Activated T-cell treated with anti-CD3 and anti-CD28 coated beads, Interleukin-2, amount 50 U/mL, for 4 hours (primary cell): Measurements from ENCODE around the gene CHSY3. TPM values are rescaled to one million over a fixed set of nuclear protein-coding genes. Genes with fewer than 3 reads are reported as not detected.

ENCODE experiments used
- ATAC-seq, 2 donors: fragments of 200-7000 bp; cut with Tn5 transposase; one replicate each; pipeline ENCODE4 v1.10.0; 2021
- DNase-seq: peaks from one replicate; pipeline ENCODE4 v3.0.0-alpha.2; 2020
- H3K27me3 Mint-ChIP-seq: one replicate; pipeline ENCODE4 v1.8.0; 2021; ENCODE audit warnings: low read depth, mixed read lengths
- H3K36me3 Mint-ChIP-seq: one replicate; pipeline ENCODE4 v1.8.0; 2022; ENCODE audit warnings: mixed read lengths; ENCODE audit not compliant: insufficient read depth
- H3K4me1 Mint-ChIP-seq: one replicate; pipeline ENCODE4 v1.8.0; 2021; ENCODE audit warnings: low read depth, mixed read lengths
- H3K4me3 Mint-ChIP-seq: one replicate; pipeline ENCODE4 v1.8.0; 2021; ENCODE audit warnings: mild to moderate bottlenecking, moderate library complexity, mixed read lengths
- H3K9me3 Mint-ChIP-seq: one replicate; pipeline ENCODE4 v1.8.0; 2021; ENCODE audit warnings: mixed read lengths
- total RNA-seq, 3 donors: library from RNA; stranded (reverse); gene quantifications; one replicate each; pipeline ENCODE4 v1.2.1, GENCODE V29; 2021

The CHSY3 gene
- total RNA-seq, 3 donors from 2014 or later = not detected

DNA sequence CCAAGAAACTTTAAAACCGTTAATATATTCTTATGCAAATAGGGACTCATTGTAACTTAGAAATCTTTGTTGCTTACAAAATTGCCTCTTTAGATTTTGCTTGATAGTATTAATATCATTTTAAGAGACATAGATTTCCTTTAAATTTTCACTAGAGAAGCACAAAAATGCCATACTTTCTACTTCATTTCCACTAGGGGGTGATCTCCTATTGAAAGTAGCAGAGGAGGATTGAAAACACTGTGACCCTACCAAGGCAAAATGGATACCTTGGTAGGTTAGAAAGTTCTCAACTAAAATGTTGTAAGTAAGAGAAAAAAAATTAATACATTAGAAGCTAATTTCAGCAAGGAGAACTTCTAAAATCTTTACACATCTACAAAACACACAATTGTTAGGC lies 204.9 kb downstream of the CHSY3 start:
- ATAC-seq = no peak

GRCh38 chr5:130110328-130110727 lies 206.1 kb downstream of the CHSY3 start:
- ATAC-seq = no peak

More for the DNA sequence above, 204.9 kb downstream of the CHSY3 start:
- Mint-ChIP-seq H3K4me3 (no peak overlapping the region), H3K36me3 (no peaks in the 10 kb centered on the region), H3K9me3 (no peaks in the 10 kb centered on the region), H3K27me3 (no peaks in the 10 kb centered on the region), H3K4me1 (no peaks in the 10 kb centered on the region)
- DNase-seq = no peak

GRCh38 chr5:130111746-130112145 lies 207.5 kb downstream of the CHSY3 start:
- no peaks in the 10 kb centered on the region for H3K27me3 Mint-ChIP-seq
- no peak for ATAC-seq
- no peaks in the 10 kb centered on the region for H3K36me3 Mint-ChIP-seq
- H3K4me3 Mint-ChIP-seq = no peak overlapping the region
- no peaks in the 10 kb centered on the region for H3K9me3 Mint-ChIP-seq
- H3K4me1 Mint-ChIP-seq = no peaks in the 10 kb centered on the region
- no peak for DNase-seq

More at GRCh38 chr5:130110328-130110727, 206.1 kb downstream of the CHSY3 start:
- Mint-ChIP-seq H3K4me1 (no peaks in the 10 kb centered on the region), H3K36me3 (no peaks in the 10 kb centered on the region), H3K9me3 (no peaks in the 10 kb centered on the region), H3K27me3 (no peaks in the 10 kb centered on the region), H3K4me3 (no peak overlapping the region)
- no peak for DNase-seq

DNA sequence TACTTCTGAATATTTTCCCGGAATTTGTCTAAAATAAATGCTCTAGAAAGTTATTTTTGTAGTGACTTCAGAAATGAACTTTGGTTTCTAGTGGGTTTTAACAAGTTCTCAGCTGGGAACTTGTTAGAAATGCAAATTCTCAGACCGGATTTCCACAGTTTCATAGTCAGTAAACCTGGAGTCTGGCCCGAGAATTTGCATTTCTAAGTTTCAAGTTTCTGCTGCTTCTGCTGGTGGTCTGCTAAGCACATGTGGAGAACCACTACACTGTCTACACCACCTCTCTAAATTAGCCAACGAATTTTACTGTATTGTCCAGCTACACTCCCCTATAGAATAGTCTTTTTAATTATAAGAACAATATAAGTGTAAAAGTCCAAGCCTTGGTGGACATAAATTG lies 208.0 kb downstream of the CHSY3 start:
- no peak for ATAC-seq
- Mint-ChIP-seq H3K4me3 (no peak overlapping the region), H3K9me3 (no peaks in the 10 kb centered on the region), H3K36me3 (no peaks in the 10 kb centered on the region), H3K4me1 (no peaks in the 10 kb centered on the region), H3K27me3 (no peaks in the 10 kb centered on the region)
- no peak for DNase-seq

- Mint-ChIP-seq H3K9me3 (no peaks in the 10 kb centered on the region), H3K27me3 (no peaks in the 10 kb centered on the region), H3K4me3 (no peak overlapping the region), H3K4me1 (no peaks in the 10 kb centered on the region), H3K36me3 (no peaks in the 10 kb centered on the region)
- no peak for DNase-seq
- ATAC-seq = no peak
Observed at GRCh38 chr5:130115686-130116085, 211.4 kb downstream of the CHSY3 start.

- Mint-ChIP-seq H3K27me3 (peaks cover 3% of the 10 kb centered on the region), H3K36me3 (no peaks in the 10 kb centered on the region), H3K4me3 (no peak overlapping the region), H3K9me3 (no peaks in the 10 kb centered on the region), H3K4me1 (no peaks in the 10 kb centered on the region)
- DNase-seq (no peak), ATAC-seq (no peak)
Observed at GRCh38 chr5:130116462-130116861, 212.2 kb downstream of the CHSY3 start.

DNA sequence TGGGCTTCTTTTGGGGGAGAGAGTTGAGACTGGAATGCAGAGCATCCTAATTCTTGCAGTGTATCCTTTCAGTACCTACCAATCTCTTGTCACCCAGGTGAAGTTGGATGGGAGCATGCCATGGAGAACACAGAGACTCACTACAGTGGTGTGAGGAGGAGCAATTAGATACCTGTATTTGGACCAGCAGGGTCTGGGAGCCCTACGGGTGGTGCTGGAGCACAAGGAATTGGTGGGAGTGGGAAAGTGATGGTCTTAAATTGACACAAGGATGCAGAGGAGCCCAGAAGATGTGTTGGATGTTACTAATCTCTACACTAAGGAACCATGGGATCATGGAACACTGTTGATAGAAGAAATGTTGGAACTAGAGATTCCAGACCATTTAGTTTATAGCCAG lies 212.7 kb downstream of the CHSY3 start:
- Mint-ChIP-seq H3K9me3 (no peaks in the 10 kb centered on the region), H3K27me3 (peaks cover 3% of the 10 kb centered on the region), H3K4me1 (no peaks in the 10 kb centered on the region), H3K4me3 (no peak overlapping the region), H3K36me3 (no peaks in the 10 kb centered on the region)
- no peak for DNase-seq
- ATAC-seq = no peak

GRCh38 chr5:130126746-130127145 lies 222.5 kb downstream of the CHSY3 start:
- no peaks in the 10 kb centered on the region for H3K36me3 Mint-ChIP-seq
- no peaks in the 10 kb centered on the region for H3K4me1 Mint-ChIP-seq
- ATAC-seq (no peak), DNase-seq (no peak)
- H3K4me3 Mint-ChIP-seq = no peak overlapping the region
- H3K9me3 Mint-ChIP-seq = no peaks in the 10 kb centered on the region
- no peaks in the 10 kb centered on the region for H3K27me3 Mint-ChIP-seq

GRCh38 chr5:130135506-130135905 lies 231.2 kb downstream of the CHSY3 start:
- no peak overlapping the region for H3K4me3 Mint-ChIP-seq
- H3K36me3 Mint-ChIP-seq = no peaks in the 10 kb centered on the region
- no peaks in the 10 kb centered on the region for H3K4me1 Mint-ChIP-seq
- H3K9me3 Mint-ChIP-seq = no peaks in the 10 kb centered on the region
- no peak for DNase-seq
- H3K27me3 Mint-ChIP-seq = no peaks in the 10 kb centered on the region
- ATAC-seq = no peak

GRCh38 chr5:130136300-130136699 lies 232.0 kb downstream of the CHSY3 start:
- no peaks in the 10 kb centered on the region for H3K27me3 Mint-ChIP-seq
- H3K4me1 Mint-ChIP-seq = no peaks in the 10 kb centered on the region
- no peaks in the 10 kb centered on the region for H3K36me3 Mint-ChIP-seq
- H3K4me3 Mint-ChIP-seq = no peak overlapping the region
- ATAC-seq = no peak
- DNase-seq = no peak
- no peaks in the 10 kb centered on the region for H3K9me3 Mint-ChIP-seq

DNA sequence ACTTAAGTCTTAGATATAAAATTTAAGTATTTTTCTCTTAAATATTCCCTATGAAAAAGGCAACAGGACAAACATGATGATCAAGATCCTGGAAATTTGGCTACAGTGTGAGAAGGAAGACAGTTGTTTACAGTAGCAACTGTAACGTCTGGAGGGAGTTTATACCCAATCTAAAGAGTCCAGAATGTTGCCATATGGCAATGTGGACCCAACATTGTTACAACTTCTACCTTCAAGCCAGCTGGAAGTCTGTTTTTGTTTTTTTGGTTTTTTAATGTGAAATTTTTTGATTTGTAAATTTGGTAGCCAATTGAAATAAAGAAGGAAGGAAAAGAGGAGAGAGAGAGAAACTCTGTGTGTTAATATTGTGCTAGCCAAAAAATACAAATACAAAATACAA lies 233.4 kb downstream of the CHSY3 start:
- Mint-ChIP-seq H3K4me1 (no peaks in the 10 kb centered on the region), H3K4me3 (no peak overlapping the region), H3K36me3 (no peaks in the 10 kb centered on the region), H3K9me3 (no peaks in the 10 kb centered on the region), H3K27me3 (no peaks in the 10 kb centered on the region)
- ATAC-seq = no peak
- DNase-seq = no peak

- Mint-ChIP-seq H3K36me3 (no peaks in the 10 kb centered on the region), H3K9me3 (no peaks in the 10 kb centered on the region), H3K4me3 (no peak overlapping the region), H3K4me1 (no peaks in the 10 kb centered on the region), H3K27me3 (no peaks in the 10 kb centered on the region)
- ATAC-seq = no peak
- no peak for DNase-seq
Observed at GRCh38 chr5:130138406-130139045, 234.3 kb downstream of the CHSY3 start.

DNA sequence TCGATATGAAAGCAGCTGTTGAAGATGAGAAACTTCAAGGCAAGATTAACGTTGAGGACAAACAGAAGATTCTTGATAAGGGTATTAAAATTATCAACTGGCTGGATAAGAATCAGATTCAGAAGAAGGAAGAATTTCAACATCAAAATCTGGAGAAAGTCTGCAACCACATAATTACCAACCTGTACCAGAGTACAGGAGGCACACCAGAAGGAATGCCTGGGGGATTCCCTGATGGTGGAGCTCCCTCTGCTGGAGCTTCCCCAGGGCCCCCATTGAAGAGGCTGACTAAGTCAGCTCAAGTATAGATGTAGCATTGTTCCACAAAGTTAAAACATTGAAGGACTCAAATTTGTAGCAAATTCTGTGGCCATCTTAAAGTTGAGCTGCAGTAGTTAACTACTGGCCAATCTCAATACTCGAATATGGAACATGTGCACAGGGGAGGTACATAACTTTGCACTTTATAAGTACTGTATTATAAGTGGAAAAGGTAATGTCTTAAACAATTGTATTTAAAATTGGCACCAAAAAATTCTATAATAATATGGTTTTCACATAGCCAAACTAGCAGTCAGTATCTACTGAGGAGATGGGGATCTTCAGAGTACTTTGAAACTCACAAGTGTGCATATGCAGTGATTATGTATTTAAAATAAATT lies 237.5 kb downstream of the CHSY3 start:
- Mint-ChIP-seq H3K4me1 (no peaks in the 10 kb centered on the region), H3K4me3 (no peak overlapping the region), H3K36me3 (no peaks in the 10 kb centered on the region), H3K9me3 (no peaks in the 10 kb centered on the region), H3K27me3 (no peaks in the 10 kb centered on the region)
- ATAC-seq (no peak), DNase-seq (no peak)

DNA sequence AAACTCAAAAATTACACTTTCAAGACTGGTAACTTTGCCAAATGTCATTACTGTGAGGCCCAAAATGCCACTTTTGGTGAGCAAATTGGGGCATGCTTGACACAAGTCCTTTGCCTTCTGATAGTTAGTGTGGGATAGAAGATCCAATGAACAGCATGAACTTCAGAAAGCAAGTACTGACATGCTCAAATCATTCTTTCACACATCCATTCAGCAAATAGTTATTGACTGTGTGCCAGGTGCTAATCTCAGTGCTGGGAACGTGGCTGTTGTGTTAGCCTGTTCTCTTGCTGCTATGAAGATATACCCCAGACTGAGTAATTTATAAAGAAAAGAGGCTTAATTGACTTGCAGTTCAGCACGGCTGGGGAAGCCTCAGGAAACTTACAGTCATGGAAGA lies 247.0 kb downstream of the CHSY3 start:
- ATAC-seq = no peak
- Mint-ChIP-seq H3K27me3 (no peaks in the 10 kb centered on the region), H3K36me3 (no peaks in the 10 kb centered on the region), H3K4me3 (no peak overlapping the region), H3K4me1 (no peaks in the 10 kb centered on the region), H3K9me3 (no peaks in the 10 kb centered on the region)
- DNase-seq = no peak

DNA sequence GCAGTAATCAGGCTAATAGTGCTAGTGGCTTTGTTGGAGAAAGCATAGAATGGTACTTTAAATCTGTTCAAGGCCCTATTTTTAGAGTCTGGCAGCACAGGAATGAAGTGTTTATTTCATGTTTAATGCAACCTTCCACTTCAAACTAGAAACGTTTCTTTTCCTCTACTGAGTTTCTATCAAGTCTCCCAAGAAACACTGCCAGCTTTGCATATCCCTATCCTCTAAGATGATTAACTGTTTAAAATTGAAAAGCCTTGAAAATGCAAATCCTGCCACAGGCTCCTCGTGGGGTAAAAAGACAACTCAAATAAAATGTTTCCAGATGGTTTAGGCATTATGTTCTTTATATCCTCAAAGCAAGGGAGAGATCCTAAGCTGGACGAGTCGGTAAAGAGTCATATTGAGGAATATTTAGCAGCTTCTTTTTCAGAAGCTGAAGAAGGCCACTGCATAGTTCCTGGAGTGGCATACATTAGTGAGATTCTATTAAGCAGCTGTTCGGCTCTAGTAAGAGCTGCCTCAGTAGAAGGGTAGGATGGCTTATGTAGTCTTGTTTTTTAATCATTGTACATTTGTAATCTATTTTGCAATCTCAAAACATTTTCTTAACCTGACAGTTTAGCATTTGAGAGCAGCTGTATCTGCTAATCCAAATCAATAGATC lies 251.2 kb downstream of the CHSY3 start:
- ATAC-seq (no peak), DNase-seq (no peak)
- no peak overlapping the region for H3K4me3 Mint-ChIP-seq
- H3K36me3 Mint-ChIP-seq = no peaks in the 10 kb centered on the region
- H3K9me3 Mint-ChIP-seq = no peaks in the 10 kb centered on the region
- H3K4me1 Mint-ChIP-seq = no peaks in the 10 kb centered on the region
- H3K27me3 Mint-ChIP-seq = no peaks in the 10 kb centered on the region
